Keratinocyte (primary cell): ENCODE measurements around the gene PTPA. TPM values are rescaled to one million over a fixed set of nuclear protein-coding genes. Genes with fewer than 3 reads are reported as not detected.

Experiments used
- DNase-seq: peaks from one replicate; pipeline ENCODE4 v3.0.0-alpha.2; 2011; ENCODE audit warnings: low read depth, missing footprints, low spot score
- FAIRE-seq: peaks from 2 replicates; lab custom pipeline; 2011; peaks lifted over from hg19 to GRCh38; lab: Jason Lieb, UNC
- H2AFZ ChIP-seq: 2 replicates; pipeline ENCODE4 v1.6.0; 2012; ENCODE audit warnings: low read length, control low read depth, inconsistent platforms; ENCODE audit not compliant: control insufficient read depth
- H3K27ac ChIP-seq: 2 replicates; pipeline ENCODE4 v1.5.1; 2011; ENCODE audit warnings: low read length; ENCODE audit not compliant: control insufficient read depth, insufficient read depth
- H3K27me3 ChIP-seq: 3 replicates; pipeline ENCODE4 v1.6.0; 2011; ENCODE audit warnings: low read length; ENCODE audit not compliant: control insufficient read depth, insufficient read depth; ENCODE audit errors: extremely low read depth
- H3K36me3 ChIP-seq, 2 experiments: 2 replicates in 1 of 2; 3 replicates in 1 of 2; pipeline ENCODE4 v1.5.1; 2011; ENCODE audit warnings: low read length in 2 of 2, mild to moderate bottlenecking in 1 of 2; ENCODE audit not compliant: control insufficient read depth in 2 of 2, insufficient read depth in 2 of 2; ENCODE audit errors: extremely low read depth in 1 of 2
- H3K4me1 ChIP-seq: 3 replicates; pipeline ENCODE4 v1.5.1; 2011; ENCODE audit warnings: low read length; ENCODE audit not compliant: control insufficient read depth, insufficient read depth; ENCODE audit errors: extremely low read depth
- H3K4me2 ChIP-seq: 3 replicates; pipeline ENCODE4 v1.6.0; 2011; ENCODE audit warnings: low read depth, low read length; ENCODE audit not compliant: control insufficient read depth, insufficient read depth; ENCODE audit errors: extremely low read depth
- H3K4me3 ChIP-seq, 3 experiments: fragments of 200-600 bp in 1 of 3; sonication (generic) in 1 of 3; 2 replicates in 2 of 3; 3 replicates in 1 of 3; pipeline ENCODE4 v1.5.1; 2011 to 2016; ENCODE audit warnings: low read length in 3 of 3, mild to moderate bottlenecking in 3 of 3, control low read depth in 2 of 3, inconsistent platforms in 1 of 3, low read depth in 1 of 3, mixed read lengths in 1 of 3, mixed run types in 1 of 3, moderate library complexity in 1 of 3; ENCODE audit not compliant: control insufficient read depth in 2 of 3, insufficient read depth in 2 of 3; ENCODE audit errors: extremely low read depth in 1 of 3
- H3K79me2 ChIP-seq: 2 replicates; pipeline ENCODE4 v1.6.0; 2012; ENCODE audit warnings: low read length; ENCODE audit not compliant: control insufficient read depth, insufficient read depth
- H3K9ac ChIP-seq: 3 replicates; pipeline ENCODE4 v1.6.0; 2011; ENCODE audit warnings: low read length; ENCODE audit not compliant: control insufficient read depth, insufficient read depth; ENCODE audit errors: extremely low read depth
- H3K9me1 ChIP-seq: 3 replicates; pipeline ENCODE4 v1.6.0; 2011; ENCODE audit warnings: low read length; ENCODE audit not compliant: control insufficient read depth, insufficient read depth; ENCODE audit errors: extremely low read depth
- H3K9me3 ChIP-seq: 2 replicates; pipeline ENCODE4 v1.5.1; 2012; ENCODE audit warnings: low read depth, low read length; ENCODE audit not compliant: control insufficient read depth
- H4K20me1 ChIP-seq: 3 replicates; pipeline ENCODE4 v1.6.0; 2011; ENCODE audit warnings: low read length; ENCODE audit not compliant: control insufficient read depth, insufficient read depth; ENCODE audit errors: extremely low read depth
- CTCF ChIP-seq, 3 experiments: IDR thresholded peaks in 1 of 3; conservative IDR thresholded peaks in 1 of 3; optimal IDR thresholded peaks in 1 of 3; 2 replicates in 2 of 3; 3 replicates in 1 of 3; pipeline versions ENCODE3 to v1.5.1; 2011; ENCODE audit warnings: low read length in 3 of 3, mild to moderate bottlenecking in 3 of 3, moderate library complexity in 2 of 3, control low read depth in 1 of 3, inconsistent platforms in 1 of 3; ENCODE audit not compliant: insufficient read depth in 2 of 3; ENCODE audit errors: extremely low read depth in 1 of 3
- EZH2 ChIP-seq: IDR thresholded peaks from one replicate; pipeline ENCODE4 v1.6.1; 2012; ENCODE audit warnings: inconsistent platforms, mild to moderate bottlenecking, low read length, moderate library complexity
- dilution Hi-C: fragments of 300-500 bp; cut with MboI; formaldehyde crosslinking; loops from one replicate; pipeline ENCODE4 v1.7.0; 2020; ENCODE audit warnings: low sequenced_read_pairs; ENCODE audit not compliant: extremely low pct_ligation_motif_present
- polyA plus RNA-seq, 5 experiments: library from polyadenylated mRNA; depleted of rRNA in 3 of 5; stranded (reverse) in 3 of 5; stranded (forward) in 1 of 5; unstranded in 1 of 5; fragments of >200 nt; gene quantifications; 1 replicate in 1 of 5; 2 replicates in 3 of 5; 3 replicates in 1 of 5; pipeline versions ENCODE4 v1.2.1 to v1.2.3, GENCODE V29; 2011 to 2012; ENCODE audit warnings: missing spikeins in 2 of 5, low read depth in 1 of 5, low replicate concordance in 1 of 5

The PTPA gene
- polyA plus RNA-seq, 1 donor (not counting 4 experiments of a cell fraction or from before 2014, with no cell fraction given), result 98.0 TPM

- dilution Hi-C loops, result no loop called here
- Histone ChIP-seq H3K4me2 (no peak overlapping the region), H3K9me3 (no peaks in the 10 kb centered on the region), H3K27ac (no peak overlapping the region), H3K4me1 (peaks cover 4% of the 10 kb centered on the region), H3K36me3 (no peaks in the 10 kb centered on the region), H3K9me1 (no peaks in the 10 kb centered on the region), H4K20me1 (no peaks in the 10 kb centered on the region), H2AFZ (no peak overlapping the region), H3K79me2 (no peaks in the 10 kb centered on the region), H3K27me3 (no peaks in the 10 kb centered on the region), H3K4me3 (no peak overlapping the region), H3K9ac (no peak overlapping the region)
- DNase-seq (no peak), FAIRE-seq (no peak)
- no peak for TF ChIP-seq CTCF (optimal IDR thresholded peaks at IDR 0.05 in 1 of 3, IDR thresholded peaks at IDR 0.05 in 1 of 3, conservative IDR thresholded peaks at IDR 0.05 in 1 of 3; ENCODE audit: extremely low read depth in 1 of 3, insufficient read depth in 2 of 3, low read length in 3 of 3)
- no peak for TF ChIP-seq EZH2
These were observed 73.0 kb downstream of the PTPA start for GRCh38 chr9:129184219-129184524.

GRCh38 chr9:129184596-129185122 lies 73.4 kb downstream of the PTPA start:
- no peaks in the 10 kb centered on the region for H3K9me1 ChIP-seq
- no peak overlapping the region for H2AFZ ChIP-seq
- no peak for TF ChIP-seq EZH2
- TF ChIP-seq CTCF (optimal IDR thresholded peaks at IDR 0.05 in 1 of 3, IDR thresholded peaks at IDR 0.05 in 1 of 3, conservative IDR thresholded peaks at IDR 0.05 in 1 of 3; ENCODE audit: extremely low read depth in 1 of 3, insufficient read depth in 2 of 3, low read length in 3 of 3), result no peak
- peaks cover 4% of the 10 kb centered on the region for H3K4me1 ChIP-seq
- no peaks in the 10 kb centered on the region for H3K36me3 ChIP-seq
- dilution Hi-C loops, result no loop called here
- H4K20me1 ChIP-seq, result no peaks in the 10 kb centered on the region
- no peak for FAIRE-seq
- H3K79me2 ChIP-seq, result no peaks in the 10 kb centered on the region
- no peak for DNase-seq
- H3K9ac ChIP-seq, result no peak overlapping the region
- no peak overlapping the region for H3K4me2 ChIP-seq
- H3K27ac ChIP-seq, result no peak overlapping the region
- no peaks in the 10 kb centered on the region for H3K9me3 ChIP-seq
- H3K4me3 ChIP-seq, result no peak overlapping the region
- no peaks in the 10 kb centered on the region for H3K27me3 ChIP-seq
